Measurements from ENCODE around the gene PSMC2. TPM values are rescaled to one million over a fixed set of nuclear protein-coding genes. Genes with fewer than 3 reads are reported as not detected.
"Not testable (repeated sequence)": the region's sequence is repeated elsewhere in the genome, so short reads cannot be mapped to it uniquely, and the experiment has no call there.

Gene PSMC2
- total RNA-seq, 3 donors from 2014 or later (not counting 1 experiment from before 2014, with no cell fraction given): 82.1 to 93.9 (median 88.1) TPM

DNA sequence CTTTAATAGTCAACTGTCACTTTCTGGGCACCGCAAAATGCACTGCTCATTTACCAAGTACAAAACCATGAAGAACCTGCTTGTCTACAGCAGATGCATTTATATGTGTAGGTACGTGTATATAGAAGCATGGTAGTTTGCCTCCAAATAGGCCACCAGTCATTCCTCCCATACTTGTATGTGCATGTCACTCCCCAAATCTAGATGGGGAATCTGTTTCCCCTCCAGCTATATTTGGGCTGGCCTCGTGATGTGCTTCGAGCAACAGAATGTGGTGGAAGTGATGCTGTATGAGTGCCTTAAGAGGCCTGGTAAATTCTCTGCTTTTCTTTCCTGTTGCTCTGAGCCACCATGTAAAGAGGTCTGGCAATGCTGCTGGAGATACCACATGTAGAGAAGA, 47.1 kb downstream of the PSMC2 start:
- TF ChIP-seq, protein P1, sequence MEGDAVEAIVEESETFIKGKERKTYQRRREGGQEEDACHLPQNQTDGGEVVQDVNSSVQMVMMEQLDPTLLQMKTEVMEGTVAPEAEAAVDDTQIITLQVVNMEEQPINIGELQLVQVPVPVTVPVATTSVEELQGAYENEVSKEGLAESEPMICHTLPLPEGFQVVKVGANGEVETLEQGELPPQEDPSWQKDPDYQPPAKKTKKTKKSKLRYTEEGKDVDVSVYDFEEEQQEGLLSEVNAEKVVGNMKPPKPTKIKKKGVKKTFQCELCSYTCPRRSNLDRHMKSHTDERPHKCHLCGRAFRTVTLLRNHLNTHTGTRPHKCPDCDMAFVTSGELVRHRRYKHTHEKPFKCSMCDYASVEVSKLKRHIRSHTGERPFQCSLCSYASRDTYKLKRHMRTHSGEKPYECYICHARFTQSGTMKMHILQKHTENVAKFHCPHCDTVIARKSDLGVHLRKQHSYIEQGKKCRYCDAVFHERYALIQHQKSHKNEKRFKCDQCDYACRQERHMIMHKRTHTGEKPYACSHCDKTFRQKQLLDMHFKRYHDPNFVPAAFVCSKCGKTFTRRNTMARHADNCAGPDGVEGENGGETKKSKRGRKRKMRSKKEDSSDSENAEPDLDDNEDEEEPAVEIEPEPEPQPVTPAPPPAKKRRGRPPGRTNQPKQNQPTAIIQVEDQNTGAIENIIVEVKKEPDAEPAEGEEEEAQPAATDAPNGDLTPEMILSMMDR (IDR thresholded peaks at IDR 0.05): no peak
- Mint-ChIP-seq H3K36me3 (no peaks in the 10 kb centered on the region), H3K4me3 (no peak overlapping the region), H3K4me1 (no peaks in the 10 kb centered on the region), H3K27me3 (ENCODE audit: low read depth in 2 of 2) (peaks cover 0 to 10% of the 10 kb centered on the region in 2 donors), H3K9me3 (no peaks in the 10 kb centered on the region), H3K27ac (no peak overlapping the region)
- ATAC-seq: no peak
- no peak overlapping the region for H3K4me3 ChIP-seq (ENCODE audit: low read length)
- 96% methylated on average over 4 of the region's 4 CpGs for WGBS (ENCODE audit: insufficient coverage)
- H3K27me3 ChIP-seq (ENCODE audit: control insufficient read depth, insufficient read depth, low read length): no peaks in the 10 kb centered on the region
- H3K36me3 ChIP-seq (ENCODE audit: control insufficient read depth, insufficient read depth, low read length): no peaks in the 10 kb centered on the region
- no peaks in the 10 kb centered on the region for H3K9me3 ChIP-seq (ENCODE audit: control insufficient read depth, insufficient read depth, low read length)
- intact Hi-C loops (cut with micrococcal nuclease): no loop called here
- H3K4me1 ChIP-seq (ENCODE audit: control insufficient read depth, insufficient read depth, low read length): no peaks in the 10 kb centered on the region
- no peak overlapping the region for H3K27ac ChIP-seq (ENCODE audit: low read length)
- no peak for DNase-seq

DNA sequence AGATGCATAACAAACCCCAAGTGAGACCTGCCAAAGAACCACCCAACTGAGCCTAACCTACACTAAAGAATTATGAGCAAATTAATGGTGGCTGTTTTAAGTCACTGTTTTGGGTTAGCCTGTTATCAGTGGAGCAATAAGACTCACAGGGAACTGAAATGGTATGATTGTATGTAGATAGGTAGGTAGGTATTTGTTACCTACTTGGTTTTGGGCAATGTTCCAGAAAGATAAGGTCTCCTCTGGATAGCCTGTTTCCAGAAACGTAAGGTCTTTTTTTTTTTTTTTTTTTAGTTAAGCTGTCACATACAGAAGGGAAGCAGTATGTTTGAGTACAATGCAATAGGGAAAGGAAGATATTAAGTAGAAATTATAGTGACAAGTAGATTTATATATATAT, 47.6 kb downstream of the PSMC2 start:
- no peak for DNase-seq
- no peak overlapping the region for H3K27ac Mint-ChIP-seq
- WGBS (ENCODE audit: insufficient coverage): no CpG with 5 or more reads among the region's 1 CpG
- Histone ChIP-seq H3K36me3 (ENCODE audit: control insufficient read depth, insufficient read depth, low read length) (no peaks in the 10 kb centered on the region), H3K27ac (ENCODE audit: low read length) (no peak overlapping the region), H3K27me3 (ENCODE audit: control insufficient read depth, insufficient read depth, low read length) (no peaks in the 10 kb centered on the region), H3K9me3 (ENCODE audit: control insufficient read depth, insufficient read depth, low read length) (no peaks in the 10 kb centered on the region), H3K4me3 (ENCODE audit: low read length) (no peak overlapping the region), H3K4me1 (ENCODE audit: control insufficient read depth, insufficient read depth, low read length) (no peaks in the 10 kb centered on the region)
- H3K4me3 Mint-ChIP-seq: no peak overlapping the region
- no peaks in the 10 kb centered on the region for H3K4me1 Mint-ChIP-seq
- TF ChIP-seq, protein P1 (IDR thresholded peaks at IDR 0.05): no peak
- no peaks in the 10 kb centered on the region for H3K36me3 Mint-ChIP-seq
- H3K27me3 Mint-ChIP-seq (ENCODE audit: low read depth in 2 of 2): peaks cover 0 to 5% of the 10 kb centered on the region in 2 donors
- H3K9me3 Mint-ChIP-seq: no peaks in the 10 kb centered on the region
- no peak for ATAC-seq
- intact Hi-C loops (cut with micrococcal nuclease): no loop called here

GRCh38 chr7:103396471-103396870, 49.0 kb downstream of the PSMC2 start:
- intact Hi-C loops (cut with micrococcal nuclease): no loop called here
- DNase-seq (no peak), ATAC-seq (no peak)
- Mint-ChIP-seq H3K27ac (no peak overlapping the region), H3K36me3 (no peaks in the 10 kb centered on the region), H3K4me3 (no peak overlapping the region), H3K4me1 (no peaks in the 10 kb centered on the region), H3K9me3 (no peaks in the 10 kb centered on the region), H3K27me3 (ENCODE audit: low read depth in 2 of 2) (peaks cover 0 to under 1% of the 10 kb centered on the region in 2 donors)
- Histone ChIP-seq H3K9me3 (ENCODE audit: control insufficient read depth, insufficient read depth, low read length) (no peaks in the 10 kb centered on the region), H3K27ac (ENCODE audit: low read length) (no peak overlapping the region), H3K27me3 (ENCODE audit: control insufficient read depth, insufficient read depth, low read length) (no peaks in the 10 kb centered on the region), H3K4me1 (ENCODE audit: control insufficient read depth, insufficient read depth, low read length) (no peaks in the 10 kb centered on the region), H3K4me3 (ENCODE audit: low read length) (no peak overlapping the region), H3K36me3 (ENCODE audit: control insufficient read depth, insufficient read depth, low read length) (no peaks in the 10 kb centered on the region)
- WGBS (ENCODE audit: insufficient coverage): 48% methylated on average over 6 of the region's 8 CpGs
- TF ChIP-seq, protein P1 (IDR thresholded peaks at IDR 0.05): no peak

GRCh38 chr7:103398483-103399127, 51.2 kb downstream of the PSMC2 start:
- Histone ChIP-seq H3K4me3 (ENCODE audit: low read length) (no peak overlapping the region), H3K4me1 (ENCODE audit: control insufficient read depth, insufficient read depth, low read length) (no peaks in the 10 kb centered on the region), H3K27ac (ENCODE audit: low read length) (no peak overlapping the region), H3K36me3 (ENCODE audit: control insufficient read depth, insufficient read depth, low read length) (no peaks in the 10 kb centered on the region), H3K9me3 (ENCODE audit: control insufficient read depth, insufficient read depth, low read length) (no peaks in the 10 kb centered on the region), H3K27me3 (ENCODE audit: control insufficient read depth, insufficient read depth, low read length) (no peaks in the 10 kb centered on the region)
- Mint-ChIP-seq H3K27me3 (ENCODE audit: low read depth in 2 of 2) (peaks cover 9 to 12% of the 10 kb centered on the region in 2 donors), H3K4me1 (no peaks in the 10 kb centered on the region), H3K27ac (no peak overlapping the region), H3K36me3 (no peaks in the 10 kb centered on the region), H3K9me3 (no peaks in the 10 kb centered on the region), H3K4me3 (no peak overlapping the region)
- DNase-seq (no peak), ATAC-seq (no peak)
- TF ChIP-seq, protein P1 (IDR thresholded peaks at IDR 0.05): no peak
- 66% methylated on average over 2 of the region's 2 CpGs for WGBS (ENCODE audit: insufficient coverage)
- intact Hi-C loops (cut with micrococcal nuclease): no loop called here

DNA sequence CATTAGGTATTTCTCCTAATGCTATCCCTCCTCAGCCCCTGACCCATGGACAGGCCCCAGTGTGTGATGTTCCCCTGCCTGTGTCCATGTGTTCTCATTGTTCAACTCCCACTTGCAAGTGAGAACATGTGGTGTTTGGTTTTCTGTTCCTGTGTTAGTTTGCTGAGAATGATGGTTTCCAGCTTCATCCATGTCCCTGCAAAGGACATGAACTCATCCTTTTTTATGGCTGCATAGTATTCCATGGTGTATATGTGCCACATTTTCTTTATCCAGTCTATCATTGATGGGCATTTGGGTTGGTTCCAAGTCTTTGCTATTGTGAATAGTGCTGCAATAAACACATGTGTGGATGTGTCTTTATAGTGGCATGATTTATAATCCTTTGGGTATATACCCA, 52.2 kb downstream of the PSMC2 start:
- H3K27ac ChIP-seq (ENCODE audit: low read length); ATAC-seq; H3K36me3 Mint-ChIP-seq; H3K4me3 Mint-ChIP-seq; H3K9me3 Mint-ChIP-seq; H3K4me1 Mint-ChIP-seq; H3K27me3 ChIP-seq (ENCODE audit: control insufficient read depth, insufficient read depth, low read length); H3K4me3 ChIP-seq (ENCODE audit: low read length); H3K9me3 ChIP-seq (ENCODE audit: control insufficient read depth, insufficient read depth, low read length); H3K4me1 ChIP-seq (ENCODE audit: control insufficient read depth, insufficient read depth, low read length); H3K27ac Mint-ChIP-seq; intact Hi-C loops (cut with micrococcal nuclease); DNase-seq; H3K36me3 ChIP-seq (ENCODE audit: control insufficient read depth, insufficient read depth, low read length): not testable (repeated sequence)
- H3K27me3 Mint-ChIP-seq (ENCODE audit: low read depth in 2 of 2): peaks cover 9 to 18% of the 10 kb centered on the region in 2 donors

All from natural killer cell (primary cell).